ENCODE results near the gene TSPAN31.

DNA sequence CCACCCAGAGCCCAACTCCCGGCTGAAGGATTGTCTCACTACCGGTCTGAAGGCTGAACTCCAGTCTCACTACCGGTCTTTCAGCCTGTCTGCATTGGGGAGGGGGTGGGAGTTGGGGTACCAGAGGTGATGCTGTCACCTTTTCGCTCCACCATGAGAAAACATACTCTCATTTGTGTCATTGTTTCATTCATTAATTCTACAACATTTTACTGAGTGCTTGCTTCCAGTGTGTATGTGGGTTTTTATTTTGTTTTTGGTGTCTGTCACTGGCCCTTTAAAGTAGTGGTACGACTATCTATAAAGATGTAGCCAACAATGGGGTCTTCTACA is 7.8 kb downstream of the TSPAN31 start:
- TF ChIP-seq EZH2 (IDR thresholded peaks at IDR 0.05) (no peak), CTCF (IDR thresholded peaks at IDR 0.05) (no peak), EZH2phosphoT487 (IDR thresholded peaks at IDR 0.05) (no peak)

All from neural progenitor cell (in vitro differentiated cells).